SHP77 treated with DMSO at 0.1 percent for 48 hours (cell line): ENCODE data around the gene KLF15.
"Not testable (repeated sequence)": the region's sequence is repeated elsewhere in the genome, so short reads cannot be mapped to it uniquely, and the experiment has no call there.

Experiments
- DNase-seq: peaks from one replicate; lab custom pipeline; 2025; lab: John Stamatoyannopoulos, UW

Gene KLF15

GRCh38 chr3:126346466-126346865 is 10.7 kb downstream of the KLF15 start:
- DNase-seq, result no peak

GRCh38 chr3:126345641-126346460 is 11.4 kb downstream of the KLF15 start:
- DNase-seq, result no peak

DNA sequence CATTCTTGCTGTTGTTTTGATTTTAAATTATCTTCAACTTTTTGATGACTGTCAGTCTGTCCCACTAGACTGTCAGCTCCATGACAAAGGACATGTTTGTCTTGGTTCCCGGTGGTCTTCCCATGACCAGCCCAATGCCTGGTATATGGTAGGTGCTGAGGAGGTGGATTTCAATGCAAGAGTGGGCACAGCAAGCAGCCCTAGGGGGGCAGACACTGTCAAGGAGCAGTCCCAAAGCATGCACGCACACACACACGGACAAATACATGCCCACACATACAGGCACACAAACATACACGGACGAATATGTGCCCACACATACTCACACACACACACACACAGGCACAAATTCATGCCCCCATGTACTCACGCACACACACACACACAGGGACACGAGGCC is 12.0 kb downstream of the KLF15 start:
- no peak for DNase-seq

DNA sequence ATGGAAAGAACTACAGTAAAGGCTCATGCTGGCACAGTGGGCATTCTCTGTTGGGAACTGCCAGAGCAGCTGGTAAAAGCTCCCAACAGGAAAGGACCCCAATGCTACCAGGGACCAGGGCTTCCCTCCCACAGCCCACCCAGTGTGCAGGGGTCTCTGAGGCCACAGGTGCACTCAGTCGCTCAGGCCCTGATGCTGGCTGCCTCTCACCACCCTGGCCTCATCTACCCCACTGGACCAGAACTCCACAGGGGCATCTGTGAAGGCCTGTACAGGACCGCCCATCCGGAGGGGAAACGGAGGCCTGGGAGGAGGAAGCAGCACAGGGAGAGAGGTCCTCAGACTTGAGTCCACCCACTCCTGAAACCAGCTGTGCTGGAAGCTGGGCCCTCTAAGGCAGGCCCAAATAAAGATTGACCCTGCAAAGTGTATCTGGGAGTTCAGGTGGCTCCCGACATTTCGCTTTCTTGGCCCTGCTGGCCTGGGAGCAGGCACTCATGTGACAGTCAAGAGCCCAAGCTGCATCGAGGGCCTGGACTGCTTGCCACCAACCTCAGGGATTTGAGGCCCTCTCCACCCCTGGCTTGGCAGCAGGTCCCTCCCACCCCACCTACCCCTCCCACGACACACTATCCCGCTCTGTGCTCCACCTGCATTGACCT is 12.7 kb downstream of the KLF15 start:
- no peak for DNase-seq

- no peak for DNase-seq
Observed at GRCh38 chr3:126343649-126344035, 13.6 kb downstream of the KLF15 start.

- no peak for DNase-seq
Observed at GRCh38 chr3:126342991-126343648, 14.1 kb downstream of the KLF15 start.

DNA sequence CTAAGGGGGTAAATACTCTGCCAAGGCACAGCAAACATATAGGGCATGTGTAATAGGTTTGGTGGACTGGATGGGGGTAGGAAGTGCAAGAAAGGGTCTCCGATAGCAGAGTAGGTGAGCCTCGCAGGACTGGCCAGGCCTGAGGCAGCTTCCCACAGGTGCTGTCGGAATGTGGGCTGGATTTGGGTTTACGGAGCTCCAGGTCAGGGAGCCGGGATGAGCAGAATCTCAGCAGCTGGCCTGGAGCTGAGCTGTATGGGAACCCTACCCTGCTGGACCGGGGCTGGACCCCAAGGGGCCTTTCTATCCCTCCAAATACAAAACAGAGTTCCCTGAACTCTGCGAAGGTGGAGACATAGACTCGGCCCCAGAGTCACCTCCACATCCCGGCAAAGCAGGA is 15.0 kb downstream of the KLF15 start:
- DNase-seq, result no peak

- no peak for DNase-seq
Observed at GRCh38 chr3:126341755-126342150, 15.5 kb downstream of the KLF15 start.

DNA sequence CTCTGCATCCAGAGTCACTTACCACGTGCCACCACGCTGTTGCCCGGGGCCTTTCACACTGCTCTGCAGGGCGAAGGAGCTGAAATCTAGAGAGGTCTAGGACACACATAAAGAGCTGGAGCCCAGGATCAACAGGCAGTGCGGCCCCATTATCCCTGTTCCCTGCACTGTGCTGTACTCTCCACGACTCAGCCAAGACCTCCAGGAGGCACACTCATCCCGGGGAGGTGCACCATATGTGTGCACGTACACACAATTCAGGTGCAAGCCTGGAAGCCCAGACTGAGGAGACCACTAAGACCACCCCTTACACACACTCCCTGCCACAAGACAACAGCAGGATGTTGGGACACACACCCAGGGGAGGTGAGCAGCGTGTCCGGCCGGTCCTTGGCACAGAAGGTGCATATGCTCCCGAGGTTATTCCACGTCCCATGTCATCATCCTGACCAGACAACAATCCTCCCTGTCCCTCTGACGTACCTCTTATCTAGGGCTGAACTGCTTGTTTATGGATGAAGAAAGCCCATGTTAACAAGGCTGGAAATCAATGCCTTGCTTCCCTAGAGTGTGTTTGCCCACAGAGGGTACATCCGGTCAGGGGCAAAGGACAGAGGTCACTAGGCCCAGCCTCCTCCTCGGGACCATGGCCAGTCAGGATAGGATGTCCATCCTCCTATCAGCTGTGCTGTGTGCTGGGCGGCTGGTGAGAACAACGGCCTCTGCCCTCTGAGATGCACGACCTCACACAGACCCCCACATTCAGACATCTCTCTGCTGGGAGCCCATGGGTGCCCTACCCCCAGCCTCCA is 16.1 kb downstream of the KLF15 start:
- no peak for DNase-seq

GRCh38 chr3:126340596-126340942 is 16.6 kb downstream of the KLF15 start:
- no peak for DNase-seq

- DNase-seq, result no peak
Observed at GRCh38 chr3:126340081-126340511, 17.1 kb downstream of the KLF15 start.

DNA sequence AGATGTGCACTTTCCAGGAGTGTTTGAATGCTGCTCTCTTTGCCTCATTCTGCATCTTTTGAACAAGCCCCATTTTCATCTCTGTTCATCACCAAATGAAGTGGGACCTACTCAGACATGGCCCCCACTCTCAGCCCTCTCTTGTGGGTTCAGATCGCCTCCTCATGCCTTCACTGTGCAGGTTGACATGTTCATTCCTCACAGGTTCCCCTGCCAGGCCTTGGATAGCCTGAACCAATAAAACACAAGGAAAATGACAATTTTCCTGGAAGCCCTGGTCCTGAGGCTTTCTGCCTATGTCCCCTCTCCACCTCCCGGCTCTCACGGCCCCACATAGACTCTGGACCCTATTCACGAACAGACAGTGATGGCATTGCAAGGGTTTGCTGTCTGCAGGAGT is 17.7 kb downstream of the KLF15 start:
- DNase-seq, result no peak

DNA sequence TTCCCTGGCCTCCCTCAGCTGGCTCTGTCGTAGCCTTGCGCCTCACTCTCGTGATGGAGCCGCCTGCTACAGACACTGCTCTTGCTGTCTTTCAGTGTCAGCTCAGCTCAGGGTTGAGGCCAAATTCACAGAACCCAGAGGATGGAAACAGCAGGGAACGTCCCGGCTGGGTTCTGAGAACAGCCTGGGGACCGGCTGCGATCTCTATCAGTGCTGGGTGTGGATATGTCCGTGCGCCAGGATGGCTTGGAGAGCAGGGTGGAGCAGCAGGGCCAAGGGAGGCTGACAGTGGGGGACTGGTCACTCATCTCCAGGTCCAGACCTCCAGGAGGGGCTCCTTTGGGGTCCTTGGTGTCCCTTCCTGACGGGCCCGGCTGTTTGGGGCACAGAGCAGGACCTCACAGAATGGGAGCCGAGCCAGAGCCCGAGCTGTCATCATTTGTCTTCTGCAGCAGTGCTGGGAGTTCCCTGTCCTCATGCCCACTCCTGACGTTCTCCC is 18.4 kb downstream of the KLF15 start:
- no peak for DNase-seq

- DNase-seq, result no peak
Observed at GRCh38 chr3:126337980-126338651, 19.1 kb downstream of the KLF15 start.

DNA sequence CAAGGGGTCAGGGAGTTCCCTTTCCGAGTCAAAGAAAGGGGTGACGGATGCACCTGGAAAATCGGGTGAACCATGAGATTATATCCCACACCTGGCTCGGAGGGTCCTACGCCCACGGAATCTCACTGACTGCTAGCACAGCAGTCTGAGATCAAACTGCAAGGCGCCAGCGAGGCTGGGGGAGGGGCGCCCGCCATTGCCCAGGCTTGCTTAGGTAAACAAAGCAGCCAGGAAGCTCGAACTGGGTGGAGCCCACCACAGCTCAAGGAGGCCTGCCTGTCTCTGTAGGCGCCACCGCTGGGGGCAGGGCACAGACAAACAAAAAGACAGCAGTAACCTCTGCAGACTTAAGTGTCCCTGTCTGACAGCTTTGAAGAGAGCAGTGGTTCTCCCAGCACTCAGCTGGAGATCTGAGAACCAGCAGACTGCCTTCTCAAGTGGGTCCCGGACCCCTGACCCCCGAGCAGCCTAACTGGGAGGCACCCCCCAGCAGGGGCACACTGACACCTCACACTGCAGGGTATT is 25.3 kb downstream of the KLF15 start:
- not testable (repeated sequence) for DNase-seq

DNA sequence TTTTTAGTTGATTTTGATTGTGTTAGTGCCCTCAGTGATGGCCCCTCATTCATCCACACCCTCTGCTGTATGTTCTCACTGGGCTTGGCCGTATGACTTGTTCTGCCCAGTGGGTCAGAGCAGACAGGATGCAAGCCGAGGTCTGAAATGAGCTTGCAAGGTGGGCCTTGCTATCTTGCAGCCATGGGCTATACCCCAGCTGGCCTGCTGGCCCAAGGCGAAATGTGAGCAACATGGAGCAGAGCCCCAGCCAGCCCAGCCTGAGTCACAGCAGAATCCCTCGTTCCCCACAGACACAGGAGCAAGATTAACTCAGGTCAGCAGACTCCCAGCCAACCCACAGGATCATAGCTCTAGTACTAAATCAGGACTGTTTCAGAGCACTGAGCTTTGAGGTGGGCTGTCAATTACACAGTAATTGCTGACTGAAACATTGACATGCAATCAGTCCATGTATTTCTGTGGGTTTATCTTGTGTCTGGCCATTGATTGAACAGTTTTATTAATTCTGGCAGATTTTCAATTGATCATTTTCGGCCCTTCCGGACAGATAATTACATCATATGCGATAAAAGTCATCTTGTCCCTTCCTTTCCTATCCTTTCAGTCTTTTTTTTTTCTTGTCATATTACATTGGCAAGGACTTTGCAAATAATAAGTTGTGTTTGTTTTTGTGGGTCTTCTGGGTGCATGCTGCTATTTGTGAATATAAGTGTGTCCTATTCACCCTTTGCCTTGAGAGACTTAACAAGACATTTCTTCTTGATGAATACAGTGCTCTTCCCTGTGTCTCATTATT is 27.1 kb downstream of the KLF15 start:
- DNase-seq, result no peak

GRCh38 chr3:126326629-126327028 is 30.6 kb downstream of the KLF15 start:
- no peak for DNase-seq

- no peak for DNase-seq
Observed at GRCh38 chr3:126322181-126322967, 34.8 kb downstream of the KLF15 start.

GRCh38 chr3:126321490-126321889 is 35.7 kb downstream of the KLF15 start:
- no peak for DNase-seq
